H1 (cell line): Measurements from ENCODE around the gene SPI1. TPM values are rescaled to one million over a fixed set of nuclear protein-coding genes. Genes with fewer than 3 reads are reported as not detected.

ENCODE experiments used
- CTCF ChIA-PET: fragments of 300-600 bp; sonication (Branson Sonifier 250); formaldehyde crosslinking; loops from one replicate; lab custom pipeline; 2021; ENCODE audit not compliant: partially characterized antibody; lab: Charles Lee
- POLR2A ChIA-PET: fragments of 300-600 bp; sonication (Branson Sonifier 250); formaldehyde crosslinking; loops from one replicate; lab custom pipeline; 2021; ENCODE audit warnings: inconsistent platforms; ENCODE audit not compliant: partially characterized antibody; lab: Charles Lee
- DNase-seq, 2 experiments: peaks; one replicate each; pipeline versions ENCODE4 v3.0.0 to v3.0.0-alpha.2; 2010 to 2022; ENCODE audit warnings: low spot score in 2 of 2, low read depth in 1 of 2, mixed read lengths in 1 of 2
- FAIRE-seq: peaks from 2 replicates; lab custom pipeline; 2011; peaks lifted over from hg19 to GRCh38; lab: Jason Lieb, UNC
- H2AFZ ChIP-seq: 2 replicates; pipeline ENCODE4 v1.8.1; 2012; ENCODE audit warnings: low read length, inconsistent platforms
- H2AK5ac ChIP-seq: 2 replicates; pipeline ENCODE4 v1.6.1; 2013; ENCODE audit warnings: low read depth, low read length
- H2BK120ac ChIP-seq: replicated peaks from 2 replicates; pipeline ENCODE3; 2013; ENCODE audit warnings: low read depth, low read length, inconsistent platforms
- H2BK12ac ChIP-seq: 2 replicates; pipeline ENCODE4 v1.6.1; 2013; ENCODE audit warnings: low read depth, low read length
- H2BK15ac ChIP-seq: 2 replicates; pipeline ENCODE4 v1.6.1; 2013; ENCODE audit warnings: low read length
- H2BK20ac ChIP-seq: 2 replicates; pipeline ENCODE4 v1.6.1; 2013; ENCODE audit warnings: low read length
- H2BK5ac ChIP-seq: 2 replicates; pipeline ENCODE4 v1.6.1; 2013; ENCODE audit warnings: low read depth, low read length
- H3K14ac ChIP-seq: 2 replicates; pipeline ENCODE4 v1.6.1; 2013; ENCODE audit warnings: inconsistent platforms; ENCODE audit not compliant: insufficient read length
- H3K18ac ChIP-seq: 2 replicates; pipeline ENCODE4 v1.6.1; 2013; ENCODE audit warnings: low read length; ENCODE audit errors: extremely low read depth
- H3K23ac ChIP-seq: 2 replicates; pipeline ENCODE4 v1.6.1; 2013; ENCODE audit warnings: inconsistent platforms; ENCODE audit not compliant: insufficient read length
- H3K23me2 ChIP-seq: 2 replicates; pipeline ENCODE4 v1.6.1; 2013; ENCODE audit warnings: low read depth, low read length
- H3K27ac ChIP-seq: 2 replicates; pipeline ENCODE4 v1.6.1; 2011; ENCODE audit warnings: low read depth, low read length, inconsistent platforms
- H3K27me3 ChIP-seq, 4 experiments: replicated peaks in 1 of 4; 1 replicate in 1 of 4; 2 replicates in 3 of 4; pipeline versions ENCODE4 v1.6.1 to v1.8.1; 2011 to 2013; ENCODE audit warnings: low read length in 3 of 4, mild to moderate bottlenecking in 3 of 4, inconsistent platforms in 2 of 4, mixed read lengths in 2 of 4, moderate library complexity in 1 of 4; ENCODE audit not compliant: control insufficient read depth in 3 of 4, insufficient read depth in 3 of 4; ENCODE audit errors: extremely low read depth in 1 of 4
- H3K36me3 ChIP-seq, 4 experiments: 2 replicates each; pipeline versions ENCODE4 v1.6.1 to v1.8.1; 2011 to 2013; ENCODE audit warnings: mild to moderate bottlenecking in 4 of 4, low read length in 3 of 4, moderate library complexity in 2 of 4, control low read depth in 1 of 4, inconsistent platforms in 1 of 4; ENCODE audit not compliant: insufficient read depth in 4 of 4, control insufficient read depth in 2 of 4
- H3K4ac ChIP-seq: replicated peaks from 2 replicates; pipeline ENCODE3; 2013; ENCODE audit warnings: low read length, low read depth, mixed read lengths, inconsistent platforms; ENCODE audit not compliant: insufficient read length
- H3K4me1 ChIP-seq, 4 experiments: replicated peaks in 1 of 4; 1 replicate in 1 of 4; 2 replicates in 3 of 4; pipeline versions ENCODE4 v1.6.1 to v1.8.1; 2011 to 2013; ENCODE audit warnings: low read length in 3 of 4, inconsistent platforms in 2 of 4, mixed read lengths in 1 of 4; ENCODE audit not compliant: insufficient read depth in 4 of 4, control insufficient read depth in 3 of 4
- H3K4me2 ChIP-seq, 2 experiments: 2 replicates each; pipeline versions ENCODE4 v1.6.1 to v1.8.1; 2011 to 2013; ENCODE audit warnings: low read depth in 2 of 2, low read length in 2 of 2, control low read depth in 1 of 2, inconsistent platforms in 1 of 2, mild to moderate bottlenecking in 1 of 2; ENCODE audit not compliant: insufficient read depth in 1 of 2
- H3K4me3 ChIP-seq, 4 experiments: fragments of 200-600, 300-600 bp in 1 of 4; sonication (generic), shearing (Covaris generic), sonication (Bioruptor Twin) in 1 of 4; 2 replicates each; pipeline versions ENCODE4 v1.5.1 to v1.8.1; 2011 to 2016; ENCODE audit warnings: low read length in 4 of 4, low read depth in 3 of 4, control low read depth in 2 of 4, inconsistent platforms in 2 of 4, mild to moderate bottlenecking in 2 of 4, mixed read lengths in 1 of 4, moderate library complexity in 1 of 4; ENCODE audit not compliant: insufficient read depth in 2 of 4; ENCODE audit errors: extremely low read depth in 1 of 4
- H3K56ac ChIP-seq: replicated peaks from 2 replicates; pipeline ENCODE3; 2013; ENCODE audit warnings: low read depth, mild to moderate bottlenecking, mixed read lengths, low read length, inconsistent platforms; ENCODE audit not compliant: insufficient read length
- H3K79me1 ChIP-seq: 2 replicates; pipeline ENCODE4 v1.6.1; 2013; ENCODE audit warnings: low read depth, low read length, control low read depth
- H3K79me2 ChIP-seq, 2 experiments: 2 replicates each; pipeline versions ENCODE4 v1.6.1 to v1.8.1; 2012 to 2013; ENCODE audit warnings: low read length in 2 of 2, mild to moderate bottlenecking in 2 of 2, inconsistent platforms in 1 of 2; ENCODE audit not compliant: insufficient read depth in 2 of 2, control insufficient read depth in 1 of 2
- H3K9ac ChIP-seq, 4 experiments: replicated peaks in 1 of 4; 1 replicate in 1 of 4; 2 replicates in 3 of 4; pipeline versions ENCODE4 v1.6.1 to v1.8.1; 2011 to 2013; ENCODE audit warnings: low read depth in 3 of 4, low read length in 3 of 4, control low read depth in 2 of 4, mild to moderate bottlenecking in 2 of 4, moderate library complexity in 2 of 4, inconsistent platforms in 1 of 4; ENCODE audit errors: extremely low read depth in 1 of 4
- H3K9me3 ChIP-seq, 2 experiments: 2 replicates each; pipeline versions ENCODE4 v1.6.1 to v1.8.1; 2012 to 2013; ENCODE audit warnings: mild to moderate bottlenecking in 2 of 2, moderate library complexity in 2 of 2, control low read depth in 1 of 2, inconsistent platforms in 1 of 2, low read depth in 1 of 2, low read length in 1 of 2, mixed read lengths in 1 of 2; ENCODE audit not compliant: insufficient read depth in 2 of 2
- H4K20me1 ChIP-seq, 2 experiments: replicated peaks in 1 of 2; 2 replicates each; pipeline versions ENCODE3 to v1.8.1; 2011 to 2013; ENCODE audit warnings: inconsistent platforms in 2 of 2, low read length in 2 of 2, mild to moderate bottlenecking in 1 of 2; ENCODE audit not compliant: insufficient read depth in 2 of 2, control insufficient read depth in 1 of 2
- H4K5ac ChIP-seq: 2 replicates; pipeline ENCODE4 v1.6.1; 2013; ENCODE audit warnings: low read length, low read depth, mixed read lengths, inconsistent platforms; ENCODE audit not compliant: insufficient read length
- H4K8ac ChIP-seq: 2 replicates; pipeline ENCODE4 v1.8.0; 2013; ENCODE audit warnings: mild to moderate bottlenecking, moderate library complexity, low read length, inconsistent platforms; ENCODE audit not compliant: insufficient read depth; ENCODE audit errors: extremely low read depth
- H4K91ac ChIP-seq: replicated peaks from 2 replicates; pipeline ENCODE3; 2013; ENCODE audit warnings: low read length, mixed read lengths, inconsistent platforms; ENCODE audit not compliant: insufficient read length
- CBX8 ChIP-seq: fragments of 300-800, 300-1000 bp; sonication (generic); IDR thresholded peaks from 2 replicates; pipeline ENCODE4 v1.7.1; 2016; ENCODE audit warnings: low read depth, low read length, borderline replicate concordance
- JUN ChIP-seq: IDR thresholded peaks from 2 replicates; pipeline ENCODE4 v1.6.1; 2011; ENCODE audit warnings: low read depth, mild to moderate bottlenecking, improper control_type of control experiment, low read length
- KDM4A ChIP-seq: IDR thresholded peaks from one replicate; pipeline ENCODE4 v1.7.1; 2012; ENCODE audit warnings: low read depth, mild to moderate bottlenecking, moderate library complexity, low read length, inconsistent platforms; ENCODE audit not compliant: severe bottlenecking
- NRF1 ChIP-seq: IDR thresholded peaks from 2 replicates; pipeline ENCODE4 v1.6.1; 2011; ENCODE audit warnings: mild to moderate bottlenecking, low read depth, low read length, improper control_type of control experiment
- RAD21 ChIP-seq, 2 experiments: IDR thresholded peaks in 1 of 2; conservative IDR thresholded peaks in 1 of 2; 2 replicates each; pipeline ENCODE4 v1.6.1; 2011; ENCODE audit warnings: low read depth in 2 of 2, low read length in 2 of 2, improper control_type of control experiment in 1 of 2, inconsistent platforms in 1 of 2, mild to moderate bottlenecking in 1 of 2, moderate library complexity in 1 of 2
- RNF2 ChIP-seq: fragments of 200-900, 300-1000 bp; sonication (generic); IDR thresholded peaks from 2 replicates; pipeline ENCODE4 v1.7.1; 2016; ENCODE audit warnings: borderline replicate concordance, low read depth, mild to moderate bottlenecking, antibody characterized with exemption, low read length; ENCODE audit not compliant: poor library complexity, severe bottlenecking; ENCODE audit errors: missing control alignments
- SP4 ChIP-seq: IDR thresholded peaks from 2 replicates; pipeline ENCODE4 v1.6.1; 2012; ENCODE audit warnings: low read length, inconsistent platforms
- WGBS, 2 experiments: shearing (Covaris generic) in 1 of 2; methylation state at CpG; one replicate each; pipeline versions ENCODE4 v1.1.6 to v1.1.7; 2013 to 2015; ENCODE audit warnings: low lambda C conversion rate in 2 of 2, mixed read lengths in 2 of 2, inconsistent platforms in 1 of 2, low coverage in 1 of 2, missing lambda C conversion rate in 1 of 2; ENCODE audit not compliant: insufficient replicate concordance in 2 of 2, insufficient coverage in 1 of 2, insufficient read length in 1 of 2; ENCODE audit errors: extremely low coverage in 1 of 2, missing lambda C conversion rate in 1 of 2; 5-methylcytosine and 5-hydroxymethylcytosine counted together
- polyA plus RNA-seq, 7 experiments: library from polyadenylated mRNA; depleted of rRNA in 3 of 7; stranded (reverse) in 5 of 7; unstranded in 2 of 7; fragments of >200 nt in 5 of 7; fragments of 200-250 nt in 2 of 7; gene quantifications; 1 replicate in 5 of 7; 2 replicates in 1 of 7; 4 replicates in 1 of 7; pipeline versions ENCODE4 v1.2.1 to v1.2.3, GENCODE V29; 2011 to 2013; ENCODE audit warnings: missing spikeins in 2 of 7, mixed read lengths in 2 of 7
- total RNA-seq: library from RNA; stranded (reverse); fragmentation: NEBNext Ultra II Directional; extraction: Animal tissue kit (Norgen Biotek cat#: 25700); gene quantifications from 2 replicates; pipeline ENCODE4 v1.2.1, GENCODE V29; 2021

The SPI1 gene
- total and polyA plus RNA-seq, 2 of the 8 experiments (the other 6 are each of a cell fraction or from before 2014, with no cell fraction given) = 0.12 TPM; not detected in 1

- Histone ChIP-seq H4K5ac (no peak overlapping the region), H3K9me3 (no peaks in the 10 kb centered on the region), H3K23ac (no peak overlapping the region), H3K23me2 (peaks cover 9% of the 10 kb centered on the region; the same call in 1 of the 2 replicates), H3K36me3 (no peaks in the 10 kb centered on the region), H3K4ac (no peak overlapping the region), H3K18ac (no peak overlapping the region), H2BK12ac (peak overlapping the region; percentile 80; the same call in 1 of the 2 replicates), H2AK5ac (no peak overlapping the region), H2AFZ (no peak overlapping the region), H3K79me2 (no peaks in the 10 kb centered on the region), H3K79me1 (no peaks in the 10 kb centered on the region), H4K8ac (no peak overlapping the region), H3K27ac (no peak overlapping the region), H4K91ac (no peak overlapping the region), H3K4me3 (no peak overlapping the region), H2BK20ac (no peak overlapping the region), H3K14ac (no peak overlapping the region), H2BK5ac (no peak overlapping the region), H3K4me1 (peaks cover 0 to 5% (median 2%) of the 10 kb centered on the region in 4 experiments; a peak in 5 of 7 replicates), H2BK15ac (no peak overlapping the region), H2BK120ac (no peak overlapping the region), H3K27me3 (no peaks in the 10 kb centered on the region), H3K9ac (no peak overlapping the region), H4K20me1 (peaks cover 0 to 2% of the 10 kb centered on the region in 2 experiments), H3K56ac (no peak overlapping the region), H3K4me2 (no peak overlapping the region)
- CTCF ChIA-PET = interaction anchor here (0.6 to 1.7 kb wide), 6 partner anchors 10 to 35 kb away, joined by 3 to 11 read pairs (median 4); no protein-coding TSS in a partner anchor
- DNase-seq = no peak
- FAIRE-seq = no peak
- TF ChIP-seq KDM4A (no peak), RNF2 (no peak), CBX8 (no peak), JUN (no peak), NRF1 (no peak), RAD21 (IDR thresholded peaks at IDR 0.05 in 1 of 2, conservative IDR thresholded peaks at IDR 0.05 in 1 of 2; ENCODE audit: low read depth in 2 of 2, low read length in 2 of 2) (no peak), SP4 (no peak)
- TF ChIP-seq, all 59 proteins: peak for 0
- 94% methylated on average over 5 of the region's 5 CpGs; no CpG with 5 or more reads in 1 of the 2 experiments for WGBS, 2 experiments
- POLR2A ChIA-PET = interaction anchor here (1.5 kb wide), 3 partner anchors 17 to 141 kb away, joined by 3 to 5 read pairs (median 4); partner anchors contain the start of gene SLC39A13
Observed at GRCh38 chr11:47377571-47378009, 757 bp downstream of the SPI1 start.
